HG02763 (cell line): ENCODE data around the gene TNP1.

ENCODE experiments used
- ATAC-seq: cut with Tn5 transposase; IDR thresholded peaks from one replicate; pipeline ENCODE4 v1.9.1; 2021; ENCODE audit warnings: mild to moderate bottlenecking, moderate library complexity; ENCODE audit not compliant: unreplicated experiment

The TNP1 gene

GRCh38 chr2:216859944-216860343, at the start of gene TNP1:
TNP1 (minus strand) TSS chr2:216860064; CDS start chr2:216860034, 30 bp downstream.
- no peak for ATAC-seq

- ATAC-seq = no peak
Measured at GRCh38 chr2:216908300-216908699, 48.4 kb upstream of the TNP1 start.

- no peak for ATAC-seq
Measured at GRCh38 chr2:216905649-216906329, 45.9 kb upstream of the TNP1 start.

- ATAC-seq = no peak
Measured at GRCh38 chr2:216904974-216905373, 45.1 kb upstream of the TNP1 start.

GRCh38 chr2:216904554-216904953, 44.7 kb upstream of the TNP1 start:
- ATAC-seq = no peak

GRCh38 chr2:216903470-216903869, 43.6 kb upstream of the TNP1 start:
- ATAC-seq = no peak

- no peak for ATAC-seq
Measured at GRCh38 chr2:216901273-216901672, 41.4 kb upstream of the TNP1 start.

- no peak for ATAC-seq
Measured at GRCh38 chr2:216900406-216900805, 40.5 kb upstream of the TNP1 start.

GRCh38 chr2:216897561-216898203, 37.8 kb upstream of the TNP1 start:
- ATAC-seq = no peak

- no peak for ATAC-seq
Measured at GRCh38 chr2:216890138-216890537, 30.3 kb upstream of the TNP1 start.

GRCh38 chr2:216888887-216889622, 29.2 kb upstream of the TNP1 start:
- ATAC-seq = no peak

GRCh38 chr2:216888081-216888480, 28.2 kb upstream of the TNP1 start:
- ATAC-seq = no peak

GRCh38 chr2:216887138-216887537, 27.3 kb upstream of the TNP1 start:
- no peak for ATAC-seq

- ATAC-seq = no peak
Measured at GRCh38 chr2:216885117-216885553, 25.3 kb upstream of the TNP1 start.

- no peak for ATAC-seq
Measured at GRCh38 chr2:216884347-216884746, 24.5 kb upstream of the TNP1 start.

GRCh38 chr2:216882876-216883275, 23.0 kb upstream of the TNP1 start:
- ATAC-seq = no peak

GRCh38 chr2:216881411-216881810, 21.5 kb upstream of the TNP1 start:
- no peak for ATAC-seq

- no peak for ATAC-seq
Measured at GRCh38 chr2:216880509-216881184, 20.8 kb upstream of the TNP1 start.

- no peak for ATAC-seq
Measured at GRCh38 chr2:216879727-216880508, 20.1 kb upstream of the TNP1 start.

GRCh38 chr2:216878072-216878471, 18.2 kb upstream of the TNP1 start:
- no peak for ATAC-seq

GRCh38 chr2:216877085-216877484, 17.2 kb upstream of the TNP1 start:
- ATAC-seq = no peak
